WTC11 (cell line): ENCODE results near the gene SYNGAP1. TPM values are rescaled to one million over a fixed set of nuclear protein-coding genes. Genes with fewer than 3 reads are reported as not detected.

Experiments used
- ATAC-seq: fragments of 200-7000 bp; cut with Tn5 transposase; 2 replicates; pipeline ENCODE4 v1.10.0; 2021; ENCODE audit warnings: mild to moderate bottlenecking, moderate library complexity
- CTCF ChIA-PET: fragments of 300-600 bp; sonication (Branson Sonifier 250); formaldehyde crosslinking; loops from one replicate; lab custom pipeline; 2021; ENCODE audit warnings: antibody characterized with exemption; lab: Charles Lee
- POLR2A ChIA-PET: fragments of 350-600 bp; sonication (Branson Sonifier 250); formaldehyde crosslinking; loops from one replicate; lab custom pipeline; 2021; ENCODE audit warnings: antibody characterized with exemption; lab: Charles Lee
- DNase-seq: peaks from one replicate; pipeline ENCODE4 v3.0.0; 2021; ENCODE audit warnings: low spot score
- H3K27ac Mint-ChIP-seq: 2 replicates; pipeline ENCODE4 v1.8.0; 2021; ENCODE audit warnings: mixed read lengths
- H3K27me3 Mint-ChIP-seq: 2 replicates; pipeline ENCODE4 v1.8.0; 2021; ENCODE audit warnings: low read depth, mild to moderate bottlenecking, moderate library complexity, mixed read lengths
- H3K36me3 Mint-ChIP-seq: 2 replicates; pipeline ENCODE4 v1.8.0; 2021; ENCODE audit warnings: mixed read lengths
- H3K4me1 Mint-ChIP-seq: 2 replicates; pipeline ENCODE4 v1.8.0; 2022; ENCODE audit warnings: mixed read lengths
- H3K4me3 Mint-ChIP-seq: 2 replicates; pipeline ENCODE4 v1.8.0; 2021; ENCODE audit warnings: mild to moderate bottlenecking, moderate library complexity, mixed read lengths
- H3K9me3 Mint-ChIP-seq: 2 replicates; pipeline ENCODE4 v1.8.0; 2021; ENCODE audit warnings: mixed read lengths
- CDX4 ChIP-seq: fragments of 250-450 bp; sonication (Bioruptor Pico); IDR thresholded peaks from 2 replicates; pipeline ENCODE4 v1.9.0; 2021; ENCODE audit warnings: moderate library complexity, mild to moderate bottlenecking, inconsistent platforms, borderline replicate concordance
- CTCF ChIP-seq: fragments of 200-600 bp; IDR thresholded peaks from 2 replicates; pipeline ENCODE4 v1.8.0; 2022; ENCODE audit warnings: antibody characterized with exemption
- E2F4 ChIP-seq: sonication (generic); formaldehyde crosslinking; IDR thresholded peaks from 2 replicates; pipeline ENCODE4 v1.8.1; 2022; ENCODE audit warnings: low read depth, mild to moderate bottlenecking, moderate library complexity, missing genetic modification reagents, borderline replicate concordance
- ELF4 ChIP-seq: sonication (generic); formaldehyde crosslinking; IDR thresholded peaks from 2 replicates; pipeline ENCODE4 v1.8.1; 2022; ENCODE audit warnings: low read depth, mild to moderate bottlenecking, moderate library complexity, missing genetic modification reagents
- ESRRA ChIP-seq: sonication (generic); formaldehyde crosslinking; IDR thresholded peaks from 2 replicates; pipeline ENCODE4 v1.8.1; 2022; ENCODE audit warnings: mild to moderate bottlenecking, missing genetic modification reagents, borderline replicate concordance
- ETV6 ChIP-seq: sonication (generic); formaldehyde crosslinking; IDR thresholded peaks from 2 replicates; pipeline ENCODE4 v1.8.1; 2022; ENCODE audit warnings: mild to moderate bottlenecking, missing genetic modification reagents
- FOXP1 ChIP-seq: sonication (generic); formaldehyde crosslinking; IDR thresholded peaks from 2 replicates; pipeline ENCODE4 v1.8.0; 2022; ENCODE audit warnings: missing genetic modification reagents, mild to moderate bottlenecking, moderate library complexity, borderline replicate concordance
- GTF2I ChIP-seq: fragments of 250-450 bp; sonication (Bioruptor Pico); conservative IDR thresholded peaks from 2 replicates; pipeline ENCODE4 v1.4.0; 2021; ENCODE audit warnings: mild to moderate bottlenecking
- IRF1 ChIP-seq: sonication (generic); formaldehyde crosslinking; IDR thresholded peaks from 2 replicates; pipeline ENCODE4 v1.8.0; 2023; ENCODE audit warnings: missing genetic modification reagents
- MLX ChIP-seq: sonication (generic); formaldehyde crosslinking; IDR thresholded peaks from 2 replicates; pipeline ENCODE4 v1.8.1; 2023; ENCODE audit warnings: mild to moderate bottlenecking, missing genetic modification reagents, moderate library complexity
- MXD4 ChIP-seq: fragments of 250-450 bp; sonication (Bioruptor Pico); IDR thresholded peaks from 2 replicates; pipeline ENCODE4 v1.8.0; 2021; ENCODE audit warnings: mild to moderate bottlenecking, moderate library complexity, borderline replicate concordance
- NFATC4 ChIP-seq: fragments of 250-450 bp; sonication (Bioruptor Pico); IDR thresholded peaks from 2 replicates; pipeline ENCODE4 v1.9.0; 2021; ENCODE audit warnings: mild to moderate bottlenecking
- NFE2L1 ChIP-seq: sonication (generic); formaldehyde crosslinking; IDR thresholded peaks from 2 replicates; pipeline ENCODE4 v1.8.1; 2023; ENCODE audit warnings: missing genetic modification reagents
- NFYB ChIP-seq: sonication (generic); formaldehyde crosslinking; conservative IDR thresholded peaks from 2 replicates; pipeline ENCODE4 v1.8.0; 2022; ENCODE audit warnings: low read depth, missing genetic modification reagents
- NR1H2 ChIP-seq: sonication (generic); formaldehyde crosslinking; IDR thresholded peaks from 2 replicates; pipeline ENCODE4 v1.9.0; 2021; ENCODE audit warnings: mild to moderate bottlenecking, moderate library complexity, missing genetic modification reagents
- RORB ChIP-seq: fragments of 250-450 bp; sonication (Bioruptor Pico); IDR thresholded peaks from 2 replicates; pipeline ENCODE4 v1.9.0; 2021; ENCODE audit warnings: mild to moderate bottlenecking
- TEAD4 ChIP-seq: sonication (generic); formaldehyde crosslinking; IDR thresholded peaks from 2 replicates; pipeline ENCODE4 v1.8.0; 2022; ENCODE audit warnings: mild to moderate bottlenecking, missing genetic modification reagents
- USF2 ChIP-seq: sonication (generic); formaldehyde crosslinking; IDR thresholded peaks from 2 replicates; pipeline ENCODE4 v1.8.1; 2023; ENCODE audit warnings: mild to moderate bottlenecking, missing genetic modification reagents, moderate library complexity
- ZNF121 ChIP-seq: sonication (generic); formaldehyde crosslinking; IDR thresholded peaks from 2 replicates; pipeline ENCODE4 v1.8.0; 2023; ENCODE audit warnings: missing genetic modification reagents
- ZNF232 ChIP-seq: sonication (generic); formaldehyde crosslinking; IDR thresholded peaks from 2 replicates; pipeline ENCODE4 v1.8.0; 2022; ENCODE audit warnings: mild to moderate bottlenecking, missing genetic modification reagents
- ZNF263 ChIP-seq: sonication (generic); formaldehyde crosslinking; IDR thresholded peaks from 2 replicates; pipeline ENCODE4 v1.8.1; 2022; ENCODE audit warnings: low read depth, mild to moderate bottlenecking, moderate library complexity, missing genetic modification reagents
- ZNF396 ChIP-seq: fragments of 250-450 bp; sonication (Bioruptor Pico); IDR thresholded peaks from 2 replicates; pipeline ENCODE4 v1.8.0; 2021; ENCODE audit warnings: mild to moderate bottlenecking, moderate library complexity, borderline replicate concordance
- ZNF423 ChIP-seq: fragments of 250-450 bp; sonication (Bioruptor Pico); IDR thresholded peaks from 2 replicates; pipeline ENCODE4 v2.1.2; 2022; ENCODE audit warnings: mild to moderate bottlenecking, moderate library complexity
- ZNF425 ChIP-seq: fragments of 250-450 bp; sonication (Bioruptor Pico); conservative IDR thresholded peaks from 2 replicates; pipeline ENCODE4 v1.9.0; 2021; ENCODE audit warnings: mild to moderate bottlenecking
- total RNA-seq: library from RNA; stranded (reverse); gene quantifications from 3 replicates; pipeline ENCODE4 v1.2.3, GENCODE V29; 2021

SYNGAP1 gene
- total RNA-seq, 1 experiment from 2014 or later: 139 TPM

- Mint-ChIP-seq H3K27me3 (peaks cover 4% of the 10 kb centered on the region; the same call in 1 of the 2 replicates), H3K4me3 (peak overlapping the region; percentile 96), H3K4me1 (peaks cover 34% of the 10 kb centered on the region), H3K36me3 (peaks cover 11% of the 10 kb centered on the region), H3K9me3 (no peaks in the 10 kb centered on the region), H3K27ac (peak overlapping the region; percentile 99)
- DNase-seq (no peak), ATAC-seq (no peak)
- ChIA-PET POLR2A (no interaction called here), CTCF (interaction anchor here (2.7 kb wide), 1 partner anchor 33 kb away, joined by 21 read pairs; no protein-coding TSS in a partner anchor)
- no peak for TF ChIP-seq NR1H2 (CRISPR knock-in tag)
- TF ChIP-seq NFYB: no peak
- TF ChIP-seq ZNF423: no peak
- no peak for TF ChIP-seq MLX (CRISPR knock-in tag)
- TF ChIP-seq ZNF396 (CRISPR knock-in tag): no peak
- no peak for TF ChIP-seq ZNF121 (CRISPR knock-in tag)
- TF ChIP-seq FOXP1 (CRISPR knock-in tag): no peak
- no peak for TF ChIP-seq MXD4
- no peak for TF ChIP-seq ESRRA (CRISPR knock-in tag)
These were observed 27.3 kb upstream of the SYNGAP1 start for GRCh38 chr6:33392595-33392948.

GRCh38 chr6:33392979-33393378 is 26.9 kb upstream of the SYNGAP1 start:
- ATAC-seq (no peak), DNase-seq (no peak)
- peaks cover 4% of the 10 kb centered on the region; the same call in 1 of the 2 replicates for H3K27me3 Mint-ChIP-seq
- CTCF ChIA-PET: no interaction called here
- TF ChIP-seq NFYB (no peak), USF2 (CRISPR knock-in tag) (no peak), ELF4 (no peak)
- H3K4me1 Mint-ChIP-seq: peaks cover 34% of the 10 kb centered on the region
- no peaks in the 10 kb centered on the region for H3K9me3 Mint-ChIP-seq
- peak overlapping the region; percentile 99 for H3K27ac Mint-ChIP-seq
- POLR2A ChIA-PET: no interaction called here
- H3K4me3 Mint-ChIP-seq: peak overlapping the region; percentile 96
- peaks cover 15% of the 10 kb centered on the region for H3K36me3 Mint-ChIP-seq

- Mint-ChIP-seq H3K27me3 (no peaks in the 10 kb centered on the region), H3K27ac (peak overlapping the region; percentile 67; the same call in 1 of the 2 replicates), H3K4me1 (peaks cover 21% of the 10 kb centered on the region), H3K36me3 (peaks cover 42% of the 10 kb centered on the region), H3K4me3 (no peak overlapping the region), H3K9me3 (no peaks in the 10 kb centered on the region)
- ChIA-PET CTCF (interaction anchor here (0.7 kb wide), 1 partner anchor 120 kb away, joined by 3 read pairs; no protein-coding TSS in a partner anchor), POLR2A (no interaction called here)
- ATAC-seq: no peak
- DNase-seq: no peak
- TF ChIP-seq ZNF425 (CRISPR knock-in tag): no peak
- no peak for TF ChIP-seq TEAD4 (CRISPR knock-in tag)
- no peak for TF ChIP-seq GTF2I (CRISPR knock-in tag)
- no peak for TF ChIP-seq IRF1
- TF ChIP-seq CTCF: no peak
- TF ChIP-seq NFE2L1: no peak
- TF ChIP-seq ZNF423: no peak
- TF ChIP-seq ETV6 (CRISPR knock-in tag): no peak
- no peak for TF ChIP-seq MXD4
- TF ChIP-seq E2F4 (CRISPR knock-in tag): no peak
- TF ChIP-seq ZNF263 (CRISPR knock-in tag): no peak
- TF ChIP-seq ZNF232 (CRISPR knock-in tag): no peak
- TF ChIP-seq CDX4 (CRISPR knock-in tag): no peak
- TF ChIP-seq NFATC4 (CRISPR knock-in tag): no peak
- TF ChIP-seq RORB (CRISPR knock-in tag): no peak
These were observed 22.3 kb upstream of the SYNGAP1 start for GRCh38 chr6:33397541-33397940.
